ENCODE results near the gene CREB5.

CREB5 gene

GRCh38 chr7:28738412-28738811, 326.1 kb downstream of the CREB5 start:
- Histone ChIP-seq H2BK12ac (ENCODE audit: low read length in 2 of 2) (no peak overlapping the region), H3K18ac (ENCODE audit: low read depth in 1 of 2, low read length in 2 of 2) (no peak overlapping the region), H3K79me1 (replicated peaks; ENCODE audit: low read length, poor library complexity, severe bottlenecking) (peaks cover 21% of the 10 kb centered on the region), H2BK15ac (ENCODE audit: low read depth, poor library complexity, severe bottlenecking) (no peak overlapping the region), H3K9me3 (ENCODE audit: control insufficient read depth, low read length) (no peaks in the 10 kb centered on the region), H3K14ac (ENCODE audit: low read length in 2 of 2) (no peak overlapping the region), H3K9ac (ENCODE audit: low read length) (peak overlapping the region; percentile 57), H3K4ac (ENCODE audit: low read depth in 1 of 2, low read length in 2 of 2) (no peak overlapping the region), H4K8ac (ENCODE audit: low read length) (no peak overlapping the region), H4K91ac (ENCODE audit: low read length) (no peak overlapping the region), H2AK5ac (ENCODE audit: low read length, severe bottlenecking) (no peak overlapping the region), H3K4me1 (ENCODE audit: control insufficient read depth, insufficient read depth, low read depth, low read length) (peaks cover 6% of the 10 kb centered on the region), H3K27me3 (ENCODE audit: control insufficient read depth in 1 of 2, insufficient read depth in 1 of 2, low read length in 2 of 2) (no peaks in the 10 kb centered on the region), H2BK5ac (ENCODE audit: low read depth, low read length, poor library complexity, severe bottlenecking) (no peak overlapping the region), H3K4me2 (ENCODE audit: low read length, poor library complexity, severe bottlenecking) (no peak overlapping the region), H3K4me3 (ENCODE audit: insufficient read depth in 1 of 2, low read depth in 1 of 2, low read length in 2 of 2) (no peak overlapping the region), H3K23ac (ENCODE audit: low read length in 2 of 2) (no peak overlapping the region), H2AFZ (ENCODE audit: low read depth, low read length) (no peak overlapping the region), H3K36me3 (ENCODE audit: control insufficient read depth in 1 of 2, insufficient read depth in 2 of 2, low read depth in 1 of 2, low read length in 2 of 2) (peaks cover 0 to 5% of the 10 kb centered on the region in 2 experiments), H2BK120ac (ENCODE audit: low read depth, low read length) (no peak overlapping the region), H3K27ac (ENCODE audit: low read length, poor library complexity, severe bottlenecking) (no peak overlapping the region)
- DNase-seq: peak; percentile 61
- 60% methylated on average over 2 of the region's 5 CpGs for WGBS

- H3K9ac ChIP-seq (ENCODE audit: low read length): peak overlapping the region; percentile 57
- H3K36me3 ChIP-seq (ENCODE audit: control insufficient read depth in 1 of 2, insufficient read depth in 2 of 2, low read depth in 1 of 2, low read length in 2 of 2): peaks cover 0 to 3% of the 10 kb centered on the region in 2 experiments
- no peak overlapping the region for H2AFZ ChIP-seq (ENCODE audit: low read depth, low read length)
- H3K27ac ChIP-seq (ENCODE audit: low read length, poor library complexity, severe bottlenecking): no peak overlapping the region
- H3K18ac ChIP-seq (ENCODE audit: low read depth in 1 of 2, low read length in 2 of 2): no peak overlapping the region
- no peak overlapping the region for H3K4me2 ChIP-seq (ENCODE audit: low read length, poor library complexity, severe bottlenecking)
- H4K8ac ChIP-seq (ENCODE audit: low read length): no peak overlapping the region
- WGBS: 95% methylated on average over 3 of the region's 3 CpGs
- H2BK12ac ChIP-seq (ENCODE audit: low read length in 2 of 2): no peak overlapping the region
- H3K79me1 ChIP-seq (replicated peaks; ENCODE audit: low read length, poor library complexity, severe bottlenecking): peaks cover 19% of the 10 kb centered on the region
- H3K4me3 ChIP-seq (ENCODE audit: insufficient read depth in 1 of 2, low read depth in 1 of 2, low read length in 2 of 2): no peak overlapping the region
- H3K23ac ChIP-seq (ENCODE audit: low read length in 2 of 2): no peak overlapping the region
- no peak overlapping the region for H3K14ac ChIP-seq (ENCODE audit: low read length in 2 of 2)
- peaks cover 3% of the 10 kb centered on the region for H3K4me1 ChIP-seq (ENCODE audit: control insufficient read depth, insufficient read depth, low read depth, low read length)
- no peak overlapping the region for H3K4ac ChIP-seq (ENCODE audit: low read depth in 1 of 2, low read length in 2 of 2)
- H2BK120ac ChIP-seq (ENCODE audit: low read depth, low read length): no peak overlapping the region
- H3K27me3 ChIP-seq (ENCODE audit: control insufficient read depth in 1 of 2, insufficient read depth in 1 of 2, low read length in 2 of 2): no peaks in the 10 kb centered on the region
- no peak overlapping the region for H2BK5ac ChIP-seq (ENCODE audit: low read depth, low read length, poor library complexity, severe bottlenecking)
- H3K9me3 ChIP-seq (ENCODE audit: control insufficient read depth, low read length): no peaks in the 10 kb centered on the region
- DNase-seq: no peak
- H2BK15ac ChIP-seq (ENCODE audit: low read depth, poor library complexity, severe bottlenecking): no peak overlapping the region
- no peak overlapping the region for H4K91ac ChIP-seq (ENCODE audit: low read length)
- H2AK5ac ChIP-seq (ENCODE audit: low read length, severe bottlenecking): no peak overlapping the region
Measured at GRCh38 chr7:28739128-28739527, 326.8 kb downstream of the CREB5 start.

DNA sequence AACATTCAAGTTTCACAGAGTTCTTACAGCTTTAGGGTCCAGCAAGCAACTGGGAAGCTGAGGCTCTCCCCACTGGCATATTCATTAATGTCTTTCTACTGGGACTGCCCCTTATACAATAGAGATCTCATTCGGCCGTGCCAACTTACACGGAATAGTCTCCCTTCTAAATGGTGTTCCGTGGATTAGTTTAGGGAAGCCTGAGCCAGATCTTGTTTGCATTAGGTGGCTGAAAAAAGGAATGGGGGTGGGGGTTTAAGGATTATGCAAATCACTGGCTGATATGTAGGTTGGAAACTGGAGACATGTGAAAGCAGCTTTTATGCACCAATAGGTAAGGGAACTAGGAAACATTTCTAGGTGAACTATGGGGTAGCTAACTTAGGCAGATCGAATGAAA, 327.5 kb downstream of the CREB5 start:
- H2BK5ac ChIP-seq (ENCODE audit: low read depth, low read length, poor library complexity, severe bottlenecking): no peak overlapping the region
- no peak overlapping the region for H2AK5ac ChIP-seq (ENCODE audit: low read length, severe bottlenecking)
- H3K18ac ChIP-seq (ENCODE audit: low read depth in 1 of 2, low read length in 2 of 2): no peak overlapping the region
- no peak overlapping the region for H2BK12ac ChIP-seq (ENCODE audit: low read length in 2 of 2)
- 81% methylated on average over 5 of the region's 5 CpGs for WGBS
- H3K9me3 ChIP-seq (ENCODE audit: control insufficient read depth, low read length): no peaks in the 10 kb centered on the region
- DNase-seq: no peak
- H3K79me1 ChIP-seq (replicated peaks; ENCODE audit: low read length, poor library complexity, severe bottlenecking): peaks cover 22% of the 10 kb centered on the region
- H2AFZ ChIP-seq (ENCODE audit: low read depth, low read length): no peak overlapping the region
- no peak overlapping the region for H3K9ac ChIP-seq (ENCODE audit: low read length)
- no peak overlapping the region for H2BK15ac ChIP-seq (ENCODE audit: low read depth, poor library complexity, severe bottlenecking)
- no peak overlapping the region for H3K4me3 ChIP-seq (ENCODE audit: insufficient read depth in 1 of 2, low read depth in 1 of 2, low read length in 2 of 2)
- no peak overlapping the region for H3K14ac ChIP-seq (ENCODE audit: low read length in 2 of 2)
- peaks cover 3% of the 10 kb centered on the region for H3K4me1 ChIP-seq (ENCODE audit: control insufficient read depth, insufficient read depth, low read depth, low read length)
- H3K27ac ChIP-seq (ENCODE audit: low read length, poor library complexity, severe bottlenecking): no peak overlapping the region
- peaks cover 0 to 3% of the 10 kb centered on the region in 2 experiments for H3K36me3 ChIP-seq (ENCODE audit: control insufficient read depth in 1 of 2, insufficient read depth in 2 of 2, low read depth in 1 of 2, low read length in 2 of 2)
- H3K23ac ChIP-seq (ENCODE audit: low read length in 2 of 2): no peak overlapping the region
- no peak overlapping the region for H4K8ac ChIP-seq (ENCODE audit: low read length)
- H4K91ac ChIP-seq (ENCODE audit: low read length): no peak overlapping the region
- no peak overlapping the region for H3K4ac ChIP-seq (ENCODE audit: low read depth in 1 of 2, low read length in 2 of 2)
- no peak overlapping the region for H3K4me2 ChIP-seq (ENCODE audit: low read length, poor library complexity, severe bottlenecking)
- no peaks in the 10 kb centered on the region for H3K27me3 ChIP-seq (ENCODE audit: control insufficient read depth in 1 of 2, insufficient read depth in 1 of 2, low read length in 2 of 2)
- H2BK120ac ChIP-seq (ENCODE audit: low read depth, low read length): no peak overlapping the region

DNA sequence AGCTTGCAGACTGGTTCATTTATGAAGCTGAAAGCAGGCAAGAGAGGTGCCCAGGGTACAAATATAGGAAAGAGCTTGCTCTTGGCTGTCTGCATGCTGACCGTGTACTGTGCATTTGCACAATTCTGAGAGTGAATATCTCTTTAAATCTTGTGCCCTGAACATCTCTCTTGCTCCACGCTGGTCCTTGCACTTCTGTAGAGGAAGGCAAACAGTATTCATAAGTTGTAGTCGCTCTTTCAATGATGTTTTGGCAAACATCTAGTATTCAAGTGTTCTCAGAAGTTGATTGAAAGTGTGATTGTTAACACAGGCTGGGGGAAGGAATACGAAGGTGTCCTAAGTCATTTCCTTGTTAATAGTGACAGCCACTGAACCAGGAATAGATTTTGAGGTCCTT, 332.6 kb downstream of the CREB5 start:
- no peak overlapping the region for H4K8ac ChIP-seq (ENCODE audit: low read length)
- no peak overlapping the region for H3K18ac ChIP-seq (ENCODE audit: low read depth in 1 of 2, low read length in 2 of 2)
- H3K27me3 ChIP-seq (ENCODE audit: control insufficient read depth in 1 of 2, insufficient read depth in 1 of 2, low read length in 2 of 2): no peaks in the 10 kb centered on the region
- no peak overlapping the region for H2AFZ ChIP-seq (ENCODE audit: low read depth, low read length)
- no peak overlapping the region for H3K4ac ChIP-seq (ENCODE audit: low read depth in 1 of 2, low read length in 2 of 2)
- H2AK5ac ChIP-seq (ENCODE audit: low read length, severe bottlenecking): no peak overlapping the region
- no peak overlapping the region for H3K14ac ChIP-seq (ENCODE audit: low read length in 2 of 2)
- H4K91ac ChIP-seq (ENCODE audit: low read length): no peak overlapping the region
- no peak overlapping the region for H2BK120ac ChIP-seq (ENCODE audit: low read depth, low read length)
- no peak overlapping the region for H3K9ac ChIP-seq (ENCODE audit: low read length)
- no peak for DNase-seq
- H3K4me1 ChIP-seq (ENCODE audit: control insufficient read depth, insufficient read depth, low read depth, low read length): peaks cover 13% of the 10 kb centered on the region
- no peak overlapping the region for H2BK5ac ChIP-seq (ENCODE audit: low read depth, low read length, poor library complexity, severe bottlenecking)
- H3K36me3 ChIP-seq (ENCODE audit: control insufficient read depth in 1 of 2, insufficient read depth in 2 of 2, low read depth in 1 of 2, low read length in 2 of 2): peaks cover 0 to 8% of the 10 kb centered on the region in 2 experiments
- no peak overlapping the region for H3K4me2 ChIP-seq (ENCODE audit: low read length, poor library complexity, severe bottlenecking)
- no peak overlapping the region for H3K27ac ChIP-seq (ENCODE audit: low read length, poor library complexity, severe bottlenecking)
- no peak overlapping the region for H2BK12ac ChIP-seq (ENCODE audit: low read length in 2 of 2)
- no peak overlapping the region for H3K23ac ChIP-seq (ENCODE audit: low read length in 2 of 2)
- H2BK15ac ChIP-seq (ENCODE audit: low read depth, poor library complexity, severe bottlenecking): no peak overlapping the region
- H3K9me3 ChIP-seq (ENCODE audit: control insufficient read depth, low read length): no peaks in the 10 kb centered on the region
- H3K4me3 ChIP-seq (ENCODE audit: insufficient read depth in 1 of 2, low read depth in 1 of 2, low read length in 2 of 2): no peak overlapping the region
- peaks cover 25% of the 10 kb centered on the region for H3K79me1 ChIP-seq (replicated peaks; ENCODE audit: low read length, poor library complexity, severe bottlenecking)
- WGBS: 91% methylated on average over 4 of the region's 4 CpGs

All from mesenchymal stem cell (in vitro differentiated cells and primary cell).